Activated CD8-positive, alpha-beta memory T cell treated with anti-CD3 and anti-CD28 coated beads for 36 hours (primary cell): Measurements from ENCODE around the gene OR2AG1. TPM values are rescaled to one million over a fixed set of nuclear protein-coding genes. Genes with fewer than 3 reads are reported as not detected.

ENCODE experiments used
- CTCF ChIA-PET: fragments of 350-600 bp; sonication (Branson Sonifier 250); formaldehyde crosslinking; loops from one replicate; lab custom pipeline; 2021; ENCODE audit warnings: antibody characterized with exemption; lab: Charles Lee
- POLR2A ChIA-PET: fragments of 350-600 bp; sonication (Branson Sonifier 250); formaldehyde crosslinking; loops from one replicate; lab custom pipeline; 2021; ENCODE audit warnings: antibody characterized with exemption; lab: Charles Lee
- total RNA-seq, 2 experiments: library from RNA; stranded (reverse); gene quantifications; one replicate each; pipeline ENCODE4 v1.2.3, GENCODE V29; 2021

OR2AG1 gene, protein sequence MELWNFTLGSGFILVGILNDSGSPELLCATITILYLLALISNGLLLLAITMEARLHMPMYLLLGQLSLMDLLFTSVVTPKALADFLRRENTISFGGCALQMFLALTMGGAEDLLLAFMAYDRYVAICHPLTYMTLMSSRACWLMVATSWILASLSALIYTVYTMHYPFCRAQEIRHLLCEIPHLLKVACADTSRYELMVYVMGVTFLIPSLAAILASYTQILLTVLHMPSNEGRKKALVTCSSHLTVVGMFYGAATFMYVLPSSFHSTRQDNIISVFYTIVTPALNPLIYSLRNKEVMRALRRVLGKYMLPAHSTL
- not detected for total RNA-seq

DNA sequence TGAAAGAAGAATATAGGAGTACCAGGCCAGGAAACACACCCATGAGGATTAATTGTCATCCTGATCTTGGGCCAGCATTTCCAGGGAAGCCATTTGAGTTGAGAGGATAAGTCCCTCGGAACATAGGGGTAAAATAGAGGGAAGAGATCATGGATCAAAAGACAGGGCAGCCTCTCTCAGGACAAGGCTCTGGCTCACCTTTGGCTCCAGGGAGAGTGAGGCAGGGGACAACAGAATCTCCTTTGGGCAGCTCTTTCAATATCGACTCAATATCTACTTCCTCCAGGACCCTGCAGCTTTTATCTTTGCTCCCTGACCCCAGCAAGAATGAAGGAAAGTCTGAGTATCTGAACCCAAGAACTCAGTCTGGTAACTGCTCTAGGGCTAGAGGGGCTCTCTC, at the start of gene OR2AG1:
Gene OR2AG1 (plus strand): TSS at position 301 of the 400 bp plus-strand sequence. CDS start 2,018 bp downstream, outside the sequence.
- POLR2A ChIA-PET, result no interaction called here
- CTCF ChIA-PET, result no interaction called here

DNA sequence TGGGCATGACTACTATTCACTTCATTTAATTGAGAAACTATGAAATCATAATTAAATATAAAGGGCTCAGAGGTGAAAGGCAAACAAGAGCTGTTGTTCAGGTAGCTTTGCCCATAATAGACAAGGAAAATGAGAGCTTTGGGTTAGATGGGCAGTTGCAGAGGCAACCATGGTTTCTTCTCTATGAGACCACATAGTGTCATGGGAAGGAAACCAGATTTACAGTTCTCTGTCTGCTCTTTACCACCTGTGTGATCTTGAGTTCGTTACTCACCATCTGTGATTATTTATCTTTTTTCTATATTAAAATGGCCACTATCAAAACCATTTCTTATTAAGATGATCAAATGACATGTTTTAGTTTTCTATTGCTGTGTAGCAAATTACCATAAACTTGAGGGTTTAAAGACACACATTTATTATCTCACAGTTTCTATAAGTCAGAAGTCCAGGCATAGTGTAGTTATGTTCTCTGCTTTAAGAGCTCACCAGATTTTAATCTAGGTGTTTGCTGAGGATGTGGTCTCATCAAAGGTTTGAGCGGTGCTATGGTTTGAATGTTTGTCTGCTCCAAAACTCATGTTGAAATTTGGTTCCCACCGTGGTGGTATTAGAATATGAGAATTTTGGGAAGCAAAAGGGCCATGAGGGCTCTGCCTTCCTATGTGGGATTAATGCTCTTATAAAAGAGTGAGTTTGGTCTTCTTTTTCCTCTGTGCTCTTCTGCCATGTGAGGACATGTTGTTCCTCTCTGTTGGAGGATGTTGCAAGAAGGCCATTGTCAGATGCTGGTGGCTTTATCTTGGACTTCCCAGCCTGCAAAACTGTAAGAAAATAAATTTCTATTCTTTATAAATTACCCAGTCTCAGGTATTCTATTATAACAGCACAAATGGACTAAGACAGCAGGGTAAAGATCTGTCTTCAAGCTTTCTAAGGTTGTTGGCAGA, 49.2 kb upstream of the OR2AG1 start:
- ChIA-PET CTCF (interaction anchor here (0.7 to 1.4 kb wide), 2 partner anchors 13 to 24 kb away, joined by 4 to 6 read pairs; no protein-coding TSS in a partner anchor), POLR2A (interaction anchor here (0.6 kb wide), 1 partner anchor 10 kb away, joined by 3 read pairs; no protein-coding TSS in a partner anchor)

DNA sequence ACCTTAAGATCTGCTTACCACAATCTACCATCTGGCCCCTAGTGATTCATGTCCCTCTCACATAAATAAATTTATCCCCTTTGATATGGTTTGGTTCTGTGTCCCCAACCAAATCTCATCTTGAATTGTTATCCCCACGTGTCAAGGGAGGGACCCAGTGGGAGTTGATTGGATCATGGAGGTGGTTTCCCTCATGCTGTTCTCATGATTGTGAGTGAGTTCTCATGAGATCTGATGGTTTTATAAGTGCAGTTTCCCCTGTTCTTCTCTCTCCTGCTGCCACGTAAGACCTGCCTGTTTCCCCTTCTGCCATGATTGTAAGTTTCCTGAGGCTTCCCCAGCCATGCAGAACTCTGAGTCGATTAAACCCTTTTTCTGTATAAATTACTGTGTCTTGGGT, 48.2 kb upstream of the OR2AG1 start:
- POLR2A ChIA-PET, result no interaction called here
- CTCF ChIA-PET, result interaction anchor here (0.7 kb wide), 1 partner anchor 23 kb away, joined by 4 read pairs; no protein-coding TSS in a partner anchor

DNA sequence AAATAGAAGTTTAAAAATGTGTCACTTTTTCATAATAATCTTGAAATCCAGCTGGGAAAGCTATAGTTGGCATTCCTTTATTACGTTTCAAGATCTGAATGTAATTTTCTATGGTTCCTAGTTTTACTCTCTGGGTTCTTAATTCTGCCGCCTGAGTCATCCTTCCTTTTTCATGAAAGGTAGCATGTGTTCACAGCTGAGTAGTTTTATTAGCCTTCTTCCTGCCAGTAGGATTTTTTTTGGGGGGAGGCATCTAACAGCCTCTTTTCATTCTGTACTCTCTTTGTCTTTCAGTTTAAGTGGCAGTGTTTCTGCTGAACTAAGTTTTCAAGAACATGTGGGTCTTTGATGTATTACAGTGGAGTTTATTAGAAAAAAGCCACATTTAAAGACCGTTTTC, 47.5 kb upstream of the OR2AG1 start:
- POLR2A ChIA-PET, result no interaction called here
- CTCF ChIA-PET, result interaction anchor here (1.9 to 4.6 kb wide), 2 partner anchors 20 to 52 kb away, joined by 4 to 36 read pairs; partner anchors contain the start of gene MRPL17

DNA sequence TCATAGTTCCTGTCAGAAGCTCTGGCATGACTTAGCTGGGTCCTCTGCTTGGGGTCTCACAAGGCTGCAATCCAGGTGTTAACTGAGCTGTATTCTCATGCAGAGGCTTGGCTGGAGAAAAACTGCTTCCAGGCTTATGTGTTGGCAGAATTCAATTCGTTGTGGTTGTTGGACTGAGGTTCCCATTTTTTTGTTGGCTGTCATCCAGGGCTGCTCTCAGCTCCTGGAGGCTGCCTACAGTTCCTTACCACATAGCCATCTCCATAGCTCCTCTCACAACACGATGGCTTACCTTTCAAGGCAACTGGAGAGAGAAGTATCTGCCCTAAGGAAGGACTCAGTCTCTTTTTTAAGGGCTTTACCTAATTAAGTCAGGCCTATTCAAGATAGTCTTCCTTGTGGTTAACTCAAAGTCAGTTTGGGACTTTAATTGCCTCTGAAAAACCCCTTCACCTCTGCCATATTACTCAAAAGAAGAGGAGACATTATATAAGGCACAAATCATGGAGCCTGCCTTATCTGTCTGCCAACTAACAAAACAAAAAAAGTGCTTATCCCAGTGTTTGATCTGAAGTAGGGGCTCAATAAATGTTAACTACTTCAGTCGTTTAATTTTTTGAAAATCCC, 46.2 kb upstream of the OR2AG1 start:
- CTCF ChIA-PET, result interaction anchor here (0.9 to 4.6 kb wide), 3 partner anchors 10 to 53 kb away, joined by 3 to 36 read pairs (median 4); partner anchors contain the start of gene MRPL17
- POLR2A ChIA-PET, result interaction anchor here (1.6 kb wide), 1 partner anchor 206 kb away, joined by 3 read pairs; no protein-coding TSS in a partner anchor

DNA sequence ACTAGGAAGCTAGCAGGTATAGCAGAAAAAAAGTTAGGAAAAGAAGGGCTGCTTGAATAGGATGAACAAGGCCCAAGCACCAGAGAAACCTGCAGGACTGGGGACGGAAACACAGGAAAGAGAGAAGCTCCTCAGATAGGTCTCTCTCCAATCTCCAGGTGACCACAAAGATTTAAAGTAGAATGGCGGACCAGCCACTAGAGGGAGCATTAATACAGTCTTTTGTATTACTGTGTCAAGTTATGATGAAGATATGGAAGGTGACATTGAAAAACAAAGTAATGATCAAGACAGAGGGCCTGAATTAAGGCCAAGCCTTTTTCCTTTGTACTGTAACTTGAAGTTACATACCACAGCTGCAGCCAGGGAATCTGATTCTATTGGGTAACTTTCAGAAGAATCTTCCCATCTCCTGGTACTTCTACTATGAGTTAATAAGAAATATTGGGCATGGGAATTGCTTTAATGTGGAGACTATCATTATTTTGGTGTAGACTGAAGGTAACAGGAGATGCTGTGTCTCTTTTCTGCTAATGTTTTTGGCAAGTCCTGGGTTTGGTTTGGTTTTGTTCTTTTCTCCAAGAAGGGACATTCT, 44.9 kb upstream of the OR2AG1 start:
- CTCF ChIA-PET, result interaction anchor here (0.7 to 4.6 kb wide), 14 partner anchors 9 to 130 kb away, joined by 3 to 36 read pairs (median 4); partner anchors contain the start of gene MRPL17
- POLR2A ChIA-PET, result interaction anchor here (0.9 to 1.6 kb wide), 2 partner anchors 119 to 207 kb away, joined by 3 read pairs; partner anchors contain the start of gene TPP1

DNA sequence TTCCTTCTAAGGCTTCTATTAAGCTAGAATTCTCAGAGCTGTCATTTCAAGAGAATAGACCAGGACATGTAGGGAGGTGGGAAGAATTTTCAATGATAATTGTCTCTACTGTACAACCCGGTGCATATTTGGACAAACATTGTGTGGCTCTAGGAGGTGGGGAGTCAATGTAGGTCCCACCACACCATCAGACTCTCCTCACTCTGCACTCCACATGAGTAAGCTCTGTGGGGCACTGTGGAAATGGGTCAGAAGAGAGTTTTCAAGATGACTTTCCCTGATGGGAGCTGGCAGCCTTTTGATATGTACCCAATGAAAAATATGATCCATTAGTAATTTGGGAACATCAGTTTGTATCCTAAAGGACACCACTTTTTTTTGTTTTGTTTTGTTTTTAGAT, 44.2 kb upstream of the OR2AG1 start:
- ChIA-PET POLR2A (interaction anchor here (0.9 kb wide), 1 partner anchor 120 kb away, joined by 3 read pairs; the partner anchor contains the start of gene TPP1), CTCF (interaction anchor here (0.7 to 4.6 kb wide), 7 partner anchors 8 to 120 kb away, joined by 3 to 36 read pairs (median 4); partner anchors contain the start of gene MRPL17)

DNA sequence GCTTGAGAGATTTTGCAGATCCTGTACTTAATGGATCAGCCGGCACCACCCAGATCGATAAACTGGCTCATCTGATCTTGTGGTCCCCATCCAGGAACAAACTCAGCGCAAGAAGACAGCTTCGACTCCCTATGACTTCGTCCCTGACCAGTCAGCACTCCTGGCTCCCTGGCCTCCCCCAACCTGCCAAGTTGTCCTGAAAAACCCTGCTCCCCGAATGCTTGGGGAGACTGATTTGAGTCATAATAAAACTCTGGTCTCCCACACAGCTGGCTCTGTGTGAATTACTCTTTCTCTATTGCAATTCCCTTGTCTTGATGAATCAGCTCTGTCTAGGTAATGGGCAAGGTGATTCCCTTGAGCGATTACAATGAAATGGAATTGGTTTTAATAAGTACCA, 40.6 kb upstream of the OR2AG1 start:
- ChIA-PET POLR2A (no interaction called here), CTCF (interaction anchor here (1.1 kb wide), 1 partner anchor 16 kb away, joined by 3 read pairs; no protein-coding TSS in a partner anchor)

DNA sequence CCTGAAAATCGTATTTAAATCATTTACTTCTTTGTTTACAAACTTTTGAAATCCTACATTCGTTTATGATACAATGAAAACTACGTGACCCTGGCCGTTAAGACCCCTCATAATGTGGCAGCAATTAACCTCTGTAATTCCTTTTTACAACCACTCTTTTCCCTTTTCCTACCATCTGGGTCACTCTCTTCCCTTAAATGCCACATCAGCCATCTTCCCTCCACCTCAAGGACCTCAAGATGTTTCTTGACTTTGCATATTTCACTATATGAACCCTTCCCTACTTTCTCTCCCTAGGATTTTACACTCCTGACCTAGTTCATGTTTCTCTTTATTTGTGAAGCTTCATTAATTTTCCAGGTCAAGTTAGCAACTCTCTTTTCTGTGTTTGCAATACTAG, 37.8 kb upstream of the OR2AG1 start:
- POLR2A ChIA-PET, result interaction anchor here (1.1 kb wide), 1 partner anchor 133 kb away, joined by 3 read pairs; the partner anchor contains the start of gene TAF10
- CTCF ChIA-PET, result interaction anchor here (1.0 to 2.9 kb wide), 4 partner anchors 10 to 50 kb away, joined by 3 to 22 read pairs (median 3); no protein-coding TSS in a partner anchor

DNA sequence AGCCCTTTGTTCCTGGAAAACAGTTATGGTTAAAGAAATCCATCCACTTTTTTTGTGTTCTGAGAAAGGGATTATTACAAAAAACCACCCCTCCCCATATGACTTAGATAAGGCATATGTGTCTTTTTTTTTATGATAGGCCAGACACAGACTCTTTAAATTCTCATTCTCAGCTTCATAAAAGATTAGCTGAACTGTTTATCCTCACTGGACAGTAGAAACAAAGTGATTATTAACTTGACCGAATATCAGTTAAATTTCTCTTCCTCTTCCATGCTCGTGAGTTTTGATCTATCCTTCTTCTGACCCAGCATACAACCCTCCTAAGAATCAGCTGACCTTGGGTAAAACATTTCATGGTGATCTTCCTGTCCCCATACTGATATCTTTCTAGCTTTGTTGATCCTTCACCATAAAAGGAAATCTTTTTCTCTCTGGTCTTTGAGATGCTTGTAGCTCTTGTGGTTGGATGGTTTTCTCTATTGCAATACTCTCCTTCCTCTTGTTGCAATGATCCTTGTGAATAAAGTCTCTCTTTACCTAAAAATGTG, 37.3 kb upstream of the OR2AG1 start:
- ChIA-PET POLR2A (interaction anchor here (1.1 kb wide), 1 partner anchor 134 kb away, joined by 3 read pairs; the partner anchor contains the start of gene TAF10), CTCF (interaction anchor here (1.0 to 2.9 kb wide), 6 partner anchors 10 to 50 kb away, joined by 3 to 22 read pairs (median 3); no protein-coding TSS in a partner anchor)

DNA sequence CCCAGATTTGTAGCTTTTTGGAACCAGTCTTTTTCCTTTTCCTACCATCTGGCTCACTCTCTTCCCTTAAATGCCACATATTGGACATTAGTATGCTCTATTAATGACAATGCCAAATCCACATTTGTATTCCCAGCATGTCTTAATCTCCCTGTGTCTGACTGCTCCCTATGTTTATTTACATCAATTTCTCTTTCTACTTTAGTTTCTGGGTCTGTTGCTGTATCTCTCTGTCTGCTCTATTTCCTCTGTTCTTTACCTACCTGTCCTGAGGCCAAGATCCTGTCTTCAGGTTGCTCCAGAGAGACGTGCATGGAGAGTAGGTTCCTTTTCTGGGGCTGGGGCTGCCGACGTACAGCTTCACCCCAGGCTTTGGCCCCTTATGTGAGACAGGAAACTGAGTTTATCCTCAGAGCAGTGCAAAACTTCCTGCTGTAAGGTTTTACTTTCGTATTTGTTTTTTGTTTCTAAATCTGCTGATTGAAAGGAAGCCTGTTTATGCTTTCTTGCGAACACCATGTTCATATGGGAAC, 36.7 kb upstream of the OR2AG1 start:
- POLR2A ChIA-PET, result interaction anchor here (1.1 to 1.5 kb wide), 2 partner anchors 63 to 134 kb away, joined by 3 read pairs; partner anchors contain the start of genes MRPL17 and TAF10
- CTCF ChIA-PET, result interaction anchor here (0.6 to 2.9 kb wide), 10 partner anchors 8 to 57 kb away, joined by 3 to 22 read pairs (median 3); no protein-coding TSS in a partner anchor

DNA sequence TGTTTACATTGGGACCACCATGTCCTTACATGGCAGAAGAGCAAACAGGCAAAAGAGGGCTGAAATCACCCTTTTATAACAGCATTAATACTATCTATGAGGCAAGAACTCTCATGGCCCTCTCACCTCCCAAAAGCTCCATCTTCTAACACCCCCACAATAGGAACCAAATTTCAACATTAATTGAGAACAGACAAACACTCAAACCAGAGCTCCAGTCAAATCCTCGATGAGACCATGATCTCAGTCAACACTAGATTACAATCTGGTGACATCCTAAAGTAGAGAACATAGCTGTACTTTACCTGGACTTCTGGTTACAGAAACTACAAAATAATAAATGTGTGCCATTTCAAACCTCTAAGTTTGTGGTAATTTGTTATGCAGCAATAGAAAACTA, 36.2 kb upstream of the OR2AG1 start:
- POLR2A ChIA-PET, result interaction anchor here (0.8 to 1.5 kb wide), 2 partner anchors 63 to 135 kb away, joined by 3 read pairs; partner anchors contain the start of gene MRPL17
- CTCF ChIA-PET, result interaction anchor here (0.6 to 2.9 kb wide), 7 partner anchors 8 to 58 kb away, joined by 3 to 22 read pairs (median 3); no protein-coding TSS in a partner anchor

DNA sequence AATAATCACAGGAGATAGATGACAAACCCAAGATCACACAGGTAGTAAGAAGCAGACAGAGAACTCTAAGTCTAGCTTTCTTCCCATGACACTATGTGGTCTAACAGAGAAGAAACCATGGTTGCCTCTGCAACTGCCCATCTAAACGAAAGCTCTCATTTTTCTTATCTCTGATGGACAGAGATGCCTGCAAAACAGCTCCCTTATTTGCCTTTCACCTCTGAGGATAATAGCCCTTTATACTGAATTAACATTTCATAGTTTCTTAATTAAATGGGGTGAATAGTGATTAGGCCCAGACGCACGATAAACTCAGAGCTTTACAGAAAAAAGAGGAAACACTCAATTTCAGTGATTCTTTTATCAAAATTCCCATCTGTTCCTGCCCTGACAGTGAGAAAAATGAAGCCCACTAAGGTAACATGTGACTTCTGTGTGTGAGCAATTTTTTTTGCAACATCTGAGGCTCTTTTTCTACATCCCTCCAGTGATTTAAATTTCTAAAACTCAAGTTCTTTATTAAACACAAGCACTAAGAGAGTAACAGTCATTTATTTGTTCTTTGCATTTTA, 35.6 kb upstream of the OR2AG1 start:
- ChIA-PET CTCF (interaction anchor here (1.2 to 2.9 kb wide), 4 partner anchors 8 to 18 kb away, joined by 3 to 22 read pairs (median 8); no protein-coding TSS in a partner anchor), POLR2A (interaction anchor here (0.8 to 1.5 kb wide), 2 partner anchors 64 to 136 kb away, joined by 3 read pairs; partner anchors contain the start of gene MRPL17)

DNA sequence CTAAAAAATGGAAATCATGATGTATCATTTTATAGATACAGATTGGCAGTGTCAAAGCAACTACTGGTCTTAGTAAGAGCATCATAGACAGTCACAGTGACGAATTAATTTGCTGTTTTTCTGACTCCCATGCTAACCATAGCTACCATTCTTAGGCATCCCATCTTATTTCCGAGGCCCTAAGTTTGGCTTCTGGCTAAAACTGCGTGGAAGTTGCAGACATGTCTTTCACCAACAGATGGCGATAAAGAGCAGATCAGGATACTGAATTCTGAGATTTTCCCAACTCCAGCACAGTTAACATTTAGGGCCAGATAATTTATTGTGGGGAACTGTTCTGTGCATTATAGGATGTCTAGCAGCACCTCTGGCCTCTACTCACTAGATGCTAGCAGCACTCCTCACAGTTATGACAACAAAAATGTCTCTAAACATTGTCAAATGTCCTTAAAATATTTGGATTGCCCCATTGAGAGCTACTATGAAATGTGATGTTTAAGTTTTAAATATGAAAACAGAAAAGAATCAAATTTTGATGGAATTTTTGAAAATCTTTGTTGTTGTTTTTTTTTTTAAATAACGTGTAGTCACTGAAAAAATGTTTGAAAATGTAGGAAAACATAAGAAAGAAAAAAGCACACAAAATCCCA, 27.4 kb upstream of the OR2AG1 start:
- ChIA-PET CTCF (interaction anchor here (0.7 to 3.6 kb wide), 15 partner anchors 9 to 265 kb away, joined by 3 to 36 read pairs (median 4); no protein-coding TSS in a partner anchor), POLR2A (no interaction called here)

DNA sequence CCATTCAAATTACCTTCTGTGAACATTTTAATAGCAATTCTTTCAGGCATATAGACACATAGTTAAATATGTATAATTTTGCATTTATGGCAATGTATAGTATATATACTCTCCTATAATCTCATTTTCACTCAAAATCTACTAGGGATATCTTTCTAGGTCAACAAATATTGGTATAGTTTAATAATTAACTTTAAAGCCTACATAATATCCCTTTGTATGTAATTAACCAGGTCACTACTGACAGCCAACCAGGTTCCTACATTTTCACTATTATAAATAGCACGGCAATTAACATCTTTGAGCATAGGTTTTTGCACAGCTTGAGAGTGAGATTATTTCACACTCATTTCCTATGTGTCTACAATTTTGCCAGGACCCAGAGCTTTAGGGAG, 26.9 kb upstream of the OR2AG1 start:
- ChIA-PET CTCF (interaction anchor here (1.6 to 3.6 kb wide), 9 partner anchors 10 to 251 kb away, joined by 3 to 36 read pairs (median 8); no protein-coding TSS in a partner anchor), POLR2A (no interaction called here)
